Right atrium auricular region (tissue), 2 donors: ENCODE data around the gene ROBO2. TPM values are rescaled to one million over a fixed set of nuclear protein-coding genes. Genes with fewer than 3 reads are reported as not detected.

ENCODE experiments used
- DNase-seq: peaks from one replicate; pipeline ENCODE4 v3.0.0-alpha.2; 2019; ENCODE audit warnings: low spot score
- H3K27ac ChIP-seq, 2 donors: fragments of 200-600 bp; sonication (generic); 1 replicate in 1 of 2; 2 replicates in 1 of 2; pipeline ENCODE4 v1.5.1; 2016 to 2019
- H3K27me3 ChIP-seq, 2 donors: fragments of 200-600 bp; sonication (generic); one replicate each; pipeline versions ENCODE4 v1.5.1 to v1.6.0; 2017 to 2019
- H3K36me3 ChIP-seq: fragments of 200-600 bp; sonication (generic); one replicate; pipeline ENCODE4 v1.5.1; 2016
- H3K4me1 ChIP-seq, 2 donors: fragments of 200-600 bp; sonication (generic); one replicate each; pipeline versions ENCODE4 v1.5.1 to v1.6.0; 2017 to 2019
- H3K4me3 ChIP-seq, 2 donors: fragments of 200-600 bp; sonication (generic); 1 replicate in 1 of 2; 2 replicates in 1 of 2; pipeline ENCODE4 v1.5.1; 2017 to 2019; ENCODE audit warnings: mild to moderate bottlenecking in 1 of 2, moderate library complexity in 1 of 2
- H3K9me3 ChIP-seq, 2 donors: fragments of 200-600 bp; sonication (generic); one replicate each; pipeline ENCODE4 v1.5.1; 2019
- CTCF ChIP-seq, 2 donors: fragments of 200-600 bp; sonication (generic); IDR thresholded peaks; one replicate each; pipeline ENCODE4 v1.5.1; 2019; ENCODE audit warnings: antibody characterized with exemption in 2 of 2
- total RNA-seq, 2 donors: library from RNA; depleted of rRNA; stranded (reverse); fragments of >200 nt; gene quantifications; one replicate each; pipeline ENCODE4 v1.1.0, GENCODE V29; 2016

Gene ROBO2
- total RNA-seq, 2 donors from 2014 or later, result 2.5 TPM; not detected in 1

GRCh38 chr3:77524946-77525682, 485.2 kb downstream of the ROBO2 start:
- no peak for TF ChIP-seq CTCF (IDR thresholded peaks at IDR 0.05)

GRCh38 chr3:77526573-77527113, 486.7 kb downstream of the ROBO2 start:
- TF ChIP-seq CTCF (IDR thresholded peaks at IDR 0.05), result no peak
- Histone ChIP-seq H3K27ac (no peak overlapping the region), H3K27me3 (no peaks in the 10 kb centered on the region), H3K9me3 (no peaks in the 10 kb centered on the region), H3K4me1 (no peaks in the 10 kb centered on the region), H3K36me3 (no peaks in the 10 kb centered on the region), H3K4me3 (no peak overlapping the region)
- DNase-seq, result no peak

More at GRCh38 chr3:77524946-77525682, 485.2 kb downstream of the ROBO2 start:
- no peaks in the 10 kb centered on the region for H3K36me3 ChIP-seq
- no peaks in the 10 kb centered on the region for H3K4me1 ChIP-seq
- no peaks in the 10 kb centered on the region for H3K9me3 ChIP-seq
- no peaks in the 10 kb centered on the region for H3K27me3 ChIP-seq
- no peak overlapping the region for H3K27ac ChIP-seq
- no peak overlapping the region for H3K4me3 ChIP-seq
- DNase-seq, result no peak

- TF ChIP-seq CTCF (IDR thresholded peaks at IDR 0.05), result no peak
- Histone ChIP-seq H3K4me1 (no peaks in the 10 kb centered on the region), H3K27me3 (no peaks in the 10 kb centered on the region), H3K9me3 (peaks cover 0 to 12% of the 10 kb centered on the region in 2 donors), H3K4me3 (no peak overlapping the region), H3K36me3 (no peaks in the 10 kb centered on the region), H3K27ac (no peak overlapping the region)
- no peak for DNase-seq
Observed at GRCh38 chr3:77529522-77529921, 489.6 kb downstream of the ROBO2 start.

- Histone ChIP-seq H3K36me3 (no peaks in the 10 kb centered on the region), H3K4me1 (no peaks in the 10 kb centered on the region), H3K27me3 (no peaks in the 10 kb centered on the region), H3K27ac (no peak overlapping the region), H3K4me3 (no peak overlapping the region), H3K9me3 (peaks cover 0 to 12% of the 10 kb centered on the region in 2 donors)
- TF ChIP-seq CTCF (IDR thresholded peaks at IDR 0.05), result no peak
- DNase-seq, result no peak
Observed at GRCh38 chr3:77530870-77531269, 491.0 kb downstream of the ROBO2 start.

GRCh38 chr3:77535116-77535515, 495.2 kb downstream of the ROBO2 start:
- Histone ChIP-seq H3K36me3 (no peaks in the 10 kb centered on the region), H3K4me3 (no peak overlapping the region), H3K27ac (no peak overlapping the region), H3K9me3 (peaks cover 0 to 12% of the 10 kb centered on the region in 2 donors), H3K4me1 (no peaks in the 10 kb centered on the region), H3K27me3 (no peaks in the 10 kb centered on the region)
- DNase-seq, result no peak
- no peak for TF ChIP-seq CTCF (IDR thresholded peaks at IDR 0.05)
